Tongue (tissue), 2 donors: Measurements from ENCODE around the gene ZNF256. TPM values are rescaled to one million over a fixed set of nuclear protein-coding genes. Genes with fewer than 3 reads are reported as not detected.

Experiments used
- DNase-seq: peaks from one replicate; pipeline ENCODE4 v3.0.0-alpha.2; 2015
- total RNA-seq: library from RNA; depleted of rRNA; stranded (reverse); fragments of >200 nt; gene quantifications from one replicate; pipeline ENCODE4 v1.2.3, GENCODE V29; 2014

The ZNF256 gene
- 12.1 TPM for total RNA-seq

DNA sequence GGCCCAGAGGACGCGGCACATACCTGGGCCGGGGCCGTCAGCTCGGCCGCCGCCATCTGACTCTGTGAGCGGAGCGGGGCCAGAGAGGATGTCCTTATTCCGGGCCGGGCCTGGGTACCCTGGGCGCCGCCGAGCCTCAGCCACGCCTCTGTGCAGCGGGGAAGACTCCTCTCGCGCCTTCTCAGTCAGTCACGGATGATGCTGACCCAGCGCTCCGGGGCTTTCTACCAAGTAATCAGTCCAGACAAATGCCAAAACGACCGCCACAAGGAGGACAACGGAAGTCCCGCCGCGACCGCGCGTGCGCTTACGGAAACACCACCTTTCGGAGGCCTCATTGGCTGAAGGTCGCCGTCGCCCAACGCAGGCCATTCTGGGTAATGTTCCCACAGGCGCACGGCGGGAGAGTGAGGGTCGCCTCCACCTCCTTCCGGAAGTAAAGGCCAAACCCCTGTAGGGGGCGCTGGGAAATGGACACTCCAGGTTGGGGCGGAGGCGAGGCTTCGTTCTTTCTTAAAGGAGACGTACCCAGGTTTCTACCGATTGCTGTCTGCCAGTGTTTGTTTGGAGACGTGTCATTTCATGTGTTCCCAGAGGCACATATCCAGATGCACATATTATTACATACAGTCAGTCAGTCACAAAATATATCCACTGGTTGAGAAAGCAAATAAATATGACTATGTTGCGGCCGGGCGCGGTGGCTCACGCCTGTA is at the start of gene ZNF256:
Gene ZNF256, minus strand, starts transcription at position 288 of the 716 bp plus-strand sequence. Its CDS starts 232 bp downstream, at position 56.
- DNase-seq = peak; percentile 99

DNA sequence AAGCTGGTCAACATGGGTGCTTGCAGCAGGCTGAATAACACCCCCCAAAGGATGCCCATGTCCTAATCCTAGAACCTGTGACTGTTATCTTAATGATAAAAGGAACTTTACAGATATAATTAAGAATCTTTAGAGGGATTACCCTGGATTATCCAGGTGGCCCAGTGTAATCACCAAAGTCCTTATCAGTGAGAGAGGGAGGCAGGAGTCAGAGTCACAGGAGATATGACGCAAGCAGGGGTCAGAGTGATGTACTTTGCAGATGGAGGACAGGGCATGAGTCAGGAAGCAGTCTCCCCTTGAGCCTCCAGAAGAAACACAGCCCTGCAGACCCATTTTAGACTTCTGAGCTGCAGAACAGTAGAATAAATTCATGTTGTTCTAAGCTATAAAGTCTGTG is 45.3 kb upstream of the ZNF256 start:
- DNase-seq = no peak

DNA sequence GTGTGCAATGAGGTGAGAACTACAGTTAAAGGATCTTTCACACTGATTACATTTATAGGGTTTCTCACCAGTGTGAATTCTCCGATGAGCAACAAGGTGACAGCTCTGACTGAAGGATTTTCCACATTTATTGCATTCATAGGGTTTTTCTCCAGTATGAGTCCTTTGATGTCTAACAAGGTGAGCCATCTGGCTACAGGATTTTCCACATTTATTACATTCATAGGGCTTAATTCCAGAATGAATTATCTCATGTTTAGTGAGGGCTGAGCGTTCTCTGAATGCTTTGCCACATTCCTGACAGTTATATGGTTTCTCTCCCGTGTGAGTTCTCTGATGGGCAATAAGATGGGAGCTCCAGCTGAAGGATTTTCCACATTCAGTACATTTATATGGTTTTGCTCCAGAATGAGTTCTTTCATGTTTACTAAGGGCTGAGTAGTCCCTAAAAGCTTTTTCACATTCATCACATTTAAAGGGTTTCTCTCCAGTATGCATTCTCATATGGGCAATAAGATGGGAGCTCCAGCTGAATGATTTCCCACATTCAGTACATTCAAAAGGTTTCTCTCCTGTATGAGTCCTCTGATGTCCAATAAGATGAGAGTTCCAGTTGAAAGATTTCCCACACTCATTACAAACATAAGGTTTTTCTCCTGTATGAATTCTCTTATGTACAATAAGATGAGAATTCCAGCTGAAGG is 31.2 kb upstream of the ZNF256 start:
- DNase-seq = no peak

DNA sequence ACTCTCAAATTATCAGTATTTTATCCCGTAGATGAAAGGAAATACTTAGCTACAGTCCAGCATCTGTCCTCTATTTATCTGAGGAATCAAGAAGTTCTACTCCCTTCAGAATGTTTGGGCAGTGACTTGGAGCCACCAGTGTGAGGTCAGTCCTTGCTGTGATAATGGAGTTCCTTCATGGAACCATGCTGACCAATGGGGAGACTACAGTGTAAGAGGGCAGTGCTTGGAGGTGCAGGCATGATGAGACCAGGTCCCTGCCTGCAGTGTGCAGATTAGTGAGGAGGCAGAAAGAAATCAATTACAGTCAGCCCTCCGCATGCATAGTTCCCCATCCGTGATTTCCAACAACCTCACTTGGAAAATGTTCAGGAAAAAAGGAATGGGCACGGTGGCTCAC is 26.9 kb upstream of the ZNF256 start, which contains the start of gene C19orf18:
Gene C19orf18, minus strand, starts transcription at position 101 of the 400 bp plus-strand sequence. CDS start 102 bp downstream, outside the sequence.
- no peak for DNase-seq

DNA sequence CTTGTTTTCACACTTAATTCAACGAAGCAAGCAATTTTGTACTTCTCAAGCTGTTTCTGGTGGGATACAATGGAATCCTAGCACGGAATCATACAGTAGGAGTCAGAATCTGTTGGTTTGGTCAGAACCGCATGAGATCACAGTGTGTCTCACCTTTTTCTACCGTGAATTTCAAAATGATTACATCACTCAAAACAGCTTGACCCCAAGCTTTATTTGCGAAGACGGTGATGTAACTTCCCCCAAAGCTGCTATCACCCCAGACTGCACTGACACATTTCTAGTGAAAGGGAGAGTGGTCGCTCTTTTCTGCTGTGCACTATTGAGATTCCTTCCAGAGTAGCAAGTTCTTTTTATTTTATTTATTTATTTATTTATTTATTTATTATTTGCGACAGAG is 17.3 kb upstream of the ZNF256 start:
- DNase-seq = no peak

DNA sequence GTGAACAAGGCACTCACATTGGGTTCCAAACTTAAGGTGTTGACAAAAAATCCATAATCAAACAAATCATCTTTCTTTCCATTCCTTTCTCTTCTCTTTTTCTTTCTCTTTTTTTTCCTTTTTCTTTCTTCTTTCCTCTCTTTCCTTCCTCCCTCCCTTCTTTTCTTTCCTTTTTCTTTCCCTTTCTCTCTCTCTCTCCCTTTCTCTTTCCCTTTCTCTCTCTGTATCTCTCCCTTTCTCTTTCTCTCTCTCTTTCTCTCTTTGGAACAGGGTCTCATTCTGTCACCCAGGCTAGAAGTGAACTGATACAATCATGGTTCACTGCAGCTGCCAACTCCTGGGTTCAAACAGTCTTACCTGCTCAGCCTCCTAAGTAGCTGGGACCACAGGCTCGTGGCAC is 14.3 kb upstream of the ZNF256 start:
- DNase-seq = no peak

DNA sequence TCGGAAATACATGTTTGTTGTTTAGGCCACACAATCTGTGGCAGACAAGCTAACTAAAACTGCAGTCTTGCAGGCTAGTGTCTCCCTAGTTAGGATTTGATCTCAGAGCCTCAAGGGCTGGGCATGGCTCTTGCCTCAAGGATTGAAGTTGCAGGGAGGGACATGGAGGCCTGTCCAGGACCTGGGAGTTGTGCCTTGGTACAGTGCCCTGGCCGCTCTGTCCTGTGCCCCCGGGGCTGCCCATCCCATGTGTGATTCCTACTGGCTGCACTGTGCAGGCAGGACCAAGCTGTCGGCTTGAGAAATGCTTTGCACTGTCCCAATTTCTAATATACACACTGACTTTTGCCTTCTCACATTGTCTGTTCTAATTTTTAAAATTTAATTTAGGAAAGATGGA is 7.5 kb upstream of the ZNF256 start:
- no peak for DNase-seq

DNA sequence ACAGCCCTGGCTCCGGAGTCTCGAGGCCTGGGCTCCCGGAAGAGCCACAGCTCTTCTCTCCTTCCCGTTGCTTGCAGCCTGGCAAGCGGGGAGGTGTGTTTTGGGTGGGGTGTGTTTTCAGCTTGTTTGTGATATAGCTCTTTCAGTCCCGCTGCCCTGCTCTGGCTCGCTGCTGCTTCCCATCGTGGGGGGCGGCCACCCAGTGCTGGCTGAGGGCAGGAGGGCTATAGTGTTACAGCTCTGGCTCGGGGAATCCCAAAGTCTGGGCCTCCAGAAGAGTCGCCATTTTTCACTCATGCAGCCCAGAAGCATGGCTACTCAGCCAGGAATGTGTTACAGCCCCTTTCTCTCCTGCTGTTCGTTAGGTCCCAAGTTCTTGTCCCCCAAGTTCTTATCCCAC is 2.2 kb upstream of the ZNF256 start:
- no peak for DNase-seq

DNA sequence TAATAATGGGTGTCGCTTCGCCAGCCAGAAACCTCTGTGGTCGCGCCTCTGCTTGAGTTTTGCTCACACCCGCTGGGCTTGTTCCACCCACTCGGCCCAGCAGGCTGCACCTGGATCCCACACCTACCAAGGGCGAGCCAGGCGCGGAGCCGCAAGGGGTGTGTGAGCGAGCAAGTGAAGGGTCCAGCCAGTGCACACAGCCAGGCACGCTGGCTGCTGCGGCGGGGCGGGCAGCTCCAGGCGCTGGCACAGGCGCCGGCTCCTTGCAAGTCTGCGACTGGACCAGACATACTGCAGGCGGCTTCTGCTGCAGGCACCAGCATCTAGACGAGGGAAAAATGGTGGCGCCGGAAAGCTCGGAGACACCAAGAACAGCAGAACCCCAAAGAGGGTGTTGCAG is 1.8 kb upstream of the ZNF256 start:
- no peak for DNase-seq

DNA sequence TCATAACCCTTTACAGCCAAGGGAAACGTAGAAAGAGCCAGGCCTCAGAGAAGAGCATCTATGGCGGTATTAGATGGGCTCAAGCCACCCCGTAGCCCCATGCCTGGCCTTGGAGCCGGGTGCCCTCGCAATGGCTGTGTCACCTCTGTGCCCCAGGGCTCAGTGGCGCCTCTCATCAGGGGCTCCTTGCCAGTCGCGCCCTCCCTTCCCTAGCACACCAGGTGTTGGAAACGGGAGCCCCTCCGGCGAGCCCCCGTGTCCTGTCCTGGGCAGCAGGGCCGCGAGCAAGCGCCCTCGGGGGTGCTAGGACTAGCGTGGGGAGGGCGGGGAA is 453 bp downstream of the ZNF256 start:
- no peak for DNase-seq

DNA sequence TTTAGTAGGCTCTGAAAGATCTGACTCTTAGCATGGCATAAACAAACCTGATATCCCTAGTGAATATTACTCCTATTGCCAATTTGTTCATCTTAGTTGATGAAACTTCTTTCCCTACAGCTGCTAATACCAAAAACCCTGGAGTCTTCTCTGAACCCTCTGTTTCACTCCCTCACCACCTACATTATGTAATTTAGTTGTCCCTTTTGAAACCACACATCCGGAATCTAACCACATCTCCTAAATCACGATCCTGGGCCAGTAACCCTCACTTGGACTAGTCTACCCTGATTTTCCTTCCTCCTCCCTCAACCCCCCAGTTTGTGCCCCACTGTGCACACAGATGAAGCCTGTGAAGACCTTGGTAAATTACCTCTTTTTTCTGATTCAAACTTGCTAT is 1.2 kb downstream of the ZNF256 start:
- DNase-seq = no peak

DNA sequence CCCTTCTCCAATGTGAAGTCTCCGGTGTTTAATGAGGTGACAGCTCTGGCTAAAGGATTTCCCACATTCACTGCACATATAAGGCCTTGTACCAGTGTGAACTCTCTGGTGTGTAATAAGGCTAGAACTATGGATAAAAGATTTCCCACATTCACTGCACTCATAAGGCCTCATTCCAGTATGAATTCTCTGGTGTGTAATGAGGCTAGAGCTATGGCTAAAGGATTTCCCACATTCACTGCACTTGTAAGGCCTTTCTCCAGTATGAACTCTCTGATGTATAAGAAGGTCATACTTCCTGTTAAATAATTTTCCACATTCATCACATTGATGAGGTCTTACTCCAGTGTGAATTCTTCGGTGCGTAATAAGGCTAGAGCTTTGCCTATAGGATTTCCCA is 5.9 kb downstream of the ZNF256 start:
- no peak for DNase-seq

DNA sequence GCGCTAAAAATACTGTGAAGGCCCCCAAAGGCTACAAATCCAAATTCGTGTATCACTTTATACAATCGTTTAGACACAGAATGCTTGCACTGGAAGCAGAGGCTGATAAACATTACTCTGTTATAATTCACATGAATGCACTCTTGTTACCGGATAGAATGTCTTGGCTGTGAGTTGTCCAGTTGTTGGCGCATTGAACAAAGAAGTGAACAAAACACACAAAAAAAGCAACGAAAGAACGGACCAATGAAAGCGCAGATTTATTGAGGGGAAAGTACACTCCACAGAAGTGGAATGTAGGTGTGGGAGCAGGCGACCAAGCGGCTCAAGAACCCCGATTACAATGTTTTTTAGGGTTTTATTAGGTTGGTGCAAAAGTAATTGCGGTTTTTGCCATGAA is 11.8 kb downstream of the ZNF256 start:
- no peak for DNase-seq

DNA sequence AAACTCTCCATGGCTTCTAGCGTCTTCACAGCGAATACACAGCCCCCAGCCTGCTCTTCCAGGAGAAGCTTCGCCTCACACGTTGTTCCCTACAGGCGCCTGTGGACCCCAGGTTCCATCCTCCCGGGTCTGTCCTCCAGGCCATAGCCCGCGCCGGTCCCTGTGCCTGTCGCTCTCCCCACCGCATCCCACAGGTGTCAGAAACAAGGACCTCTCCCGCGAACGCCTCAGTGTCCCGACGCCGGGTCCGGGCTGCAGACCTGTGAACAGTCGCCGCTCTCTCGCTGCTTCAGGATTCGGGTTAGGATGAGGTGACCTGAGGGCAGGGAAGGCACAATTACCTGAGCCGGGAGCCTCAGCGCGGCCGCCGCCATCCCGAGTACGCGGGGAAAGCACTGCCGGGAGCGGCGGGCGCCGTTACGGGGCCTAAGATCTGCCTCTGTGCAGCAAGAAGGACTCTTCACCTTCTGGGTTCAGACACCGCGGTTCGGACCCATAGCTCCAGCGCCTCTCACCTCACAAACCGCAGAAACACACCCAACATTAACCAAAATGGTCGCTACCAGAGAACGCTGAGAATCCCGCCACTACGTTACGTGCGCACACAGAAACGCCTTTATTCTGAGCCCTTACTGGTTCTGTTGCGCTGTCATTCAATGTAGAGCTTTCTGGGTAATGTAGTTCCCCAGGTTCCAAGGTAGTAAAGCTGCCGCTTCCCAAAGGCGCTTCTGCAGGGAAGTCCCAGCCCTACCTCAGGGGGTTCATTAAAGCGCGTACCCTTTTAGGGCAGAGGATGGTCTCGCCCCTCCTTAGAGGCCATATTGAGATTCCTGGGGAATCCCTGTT is 12.5 kb downstream of the ZNF256 start, which contains the start of gene ZNF418:
Gene ZNF418, minus strand, starts transcription at position 583 of the 846 bp plus-strand sequence. CDS start 1,580 bp downstream, outside the sequence.
- peak; percentile 93 for DNase-seq

DNA sequence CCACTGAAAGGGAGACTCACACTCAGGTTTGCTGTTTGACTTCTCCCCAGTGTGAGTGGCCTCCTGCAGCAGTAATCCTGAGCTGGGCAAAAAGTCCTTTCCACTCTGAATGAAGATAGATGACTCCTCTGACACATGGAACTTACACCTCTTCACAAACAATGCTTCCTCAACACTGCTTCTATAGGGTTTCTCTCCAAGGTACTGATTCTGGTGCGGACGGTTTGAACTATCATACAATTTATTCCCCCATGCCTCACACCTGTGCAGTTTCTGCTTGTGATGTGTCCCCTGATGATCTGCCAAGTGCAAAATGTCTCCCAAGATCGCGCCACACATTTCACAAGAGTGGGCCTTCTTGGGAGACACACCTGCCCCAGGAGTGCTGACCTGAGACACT is 19.9 kb downstream of the ZNF256 start:
- no peak for DNase-seq

DNA sequence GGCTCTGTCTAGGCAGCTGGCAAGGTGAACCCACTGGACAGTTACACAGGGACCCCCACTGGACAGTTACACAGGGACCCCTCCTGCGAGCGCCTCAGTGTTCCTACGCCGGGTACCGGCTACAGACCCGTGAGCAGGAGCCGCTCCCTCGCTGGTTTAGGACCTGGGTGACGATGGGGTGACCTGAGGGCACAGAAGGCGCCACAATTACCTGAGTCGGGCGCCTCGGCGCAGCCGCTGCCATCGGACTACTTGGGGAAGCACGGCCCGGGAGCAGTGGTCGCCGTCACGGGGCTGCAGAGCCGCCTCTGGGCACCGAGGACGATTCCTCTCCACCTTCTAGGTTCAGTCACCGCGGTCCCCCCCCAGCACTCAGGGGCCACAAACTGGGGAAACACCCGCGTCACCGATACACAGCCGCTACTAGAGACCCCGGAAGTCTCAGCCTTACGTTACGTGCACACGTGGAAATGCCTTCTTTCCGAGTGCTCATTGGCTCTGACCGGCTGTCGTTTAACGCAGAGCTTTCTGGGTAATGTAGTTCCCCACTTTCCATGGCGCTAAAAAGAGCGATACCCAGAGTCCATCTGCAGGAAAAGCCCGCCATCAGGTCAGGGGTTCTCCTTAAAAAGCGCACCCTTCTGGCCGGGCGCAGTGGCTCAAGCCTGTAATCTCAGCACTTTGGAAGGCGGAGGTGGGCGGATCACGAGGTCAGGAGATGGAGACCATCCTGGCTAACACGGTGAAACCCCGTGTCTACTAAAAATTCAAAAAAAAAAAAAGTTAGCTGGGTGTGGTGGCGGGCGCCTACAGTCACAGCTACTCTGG is 31.1 kb downstream of the ZNF256 start, which contains the start of gene ZNF417:
Gene ZNF417, minus strand, starts transcription at position 425 of the 828 bp plus-strand sequence. Its CDS starts 181 bp downstream, at position 244.
- DNase-seq = peak; percentile 98

DNA sequence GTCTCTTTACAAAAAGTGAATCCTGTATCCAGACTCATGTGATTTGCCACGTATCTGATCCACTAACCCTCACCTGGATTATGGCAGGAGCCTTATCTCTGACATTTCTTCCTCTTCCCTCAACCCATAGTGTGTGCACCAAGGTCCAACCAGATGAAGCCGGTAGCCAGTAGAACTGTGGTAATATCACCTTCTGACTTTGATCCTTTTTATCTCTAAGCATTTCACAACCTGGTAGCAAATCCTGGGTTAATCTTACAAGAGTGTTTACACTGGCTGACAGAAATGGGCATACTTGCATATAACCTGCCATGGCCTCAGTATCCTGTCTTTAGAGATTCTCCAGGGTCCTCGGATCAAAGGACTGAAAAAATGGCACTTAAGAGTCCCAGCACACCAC is 33.0 kb downstream of the ZNF256 start:
- no peak for DNase-seq

DNA sequence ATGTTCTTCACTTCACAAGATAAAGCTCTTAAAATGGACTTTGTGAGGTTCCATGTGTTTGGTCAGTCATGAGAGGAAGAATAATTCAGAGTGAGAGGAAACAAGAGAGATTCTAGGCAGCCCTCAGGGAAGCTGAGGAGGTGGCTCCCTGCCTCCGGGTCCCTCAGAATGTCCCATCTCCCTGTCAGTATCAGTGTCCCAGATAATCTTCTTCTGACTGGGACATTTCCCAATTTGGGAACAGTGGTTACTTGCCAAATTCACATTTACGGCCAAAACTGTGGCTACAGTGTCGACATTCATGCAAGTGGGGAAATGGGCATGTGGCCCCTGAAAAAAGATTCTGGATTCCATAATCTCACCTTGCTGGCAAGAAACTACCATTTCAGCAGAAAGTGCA is 40.1 kb downstream of the ZNF256 start:
- DNase-seq = no peak

DNA sequence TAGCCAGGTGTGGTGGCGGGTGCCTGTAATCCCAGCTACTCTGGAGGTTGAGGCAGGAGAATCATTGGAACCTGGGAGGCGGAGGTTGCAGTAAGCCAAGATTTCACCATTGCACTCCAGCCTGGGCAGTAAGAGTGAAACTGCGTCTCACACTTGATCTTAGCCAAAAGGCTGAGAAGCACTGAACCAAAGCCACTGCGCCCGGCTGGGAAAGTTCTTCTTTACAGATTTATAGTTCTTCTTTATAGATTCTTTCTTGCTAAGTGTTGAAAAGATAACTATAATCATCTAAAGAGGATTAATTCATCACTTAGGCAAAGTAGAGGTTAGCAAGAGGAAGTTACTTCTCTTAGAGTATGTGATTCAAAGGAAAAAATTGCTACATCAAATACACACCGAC is 42.2 kb downstream of the ZNF256 start:
- DNase-seq = no peak

DNA sequence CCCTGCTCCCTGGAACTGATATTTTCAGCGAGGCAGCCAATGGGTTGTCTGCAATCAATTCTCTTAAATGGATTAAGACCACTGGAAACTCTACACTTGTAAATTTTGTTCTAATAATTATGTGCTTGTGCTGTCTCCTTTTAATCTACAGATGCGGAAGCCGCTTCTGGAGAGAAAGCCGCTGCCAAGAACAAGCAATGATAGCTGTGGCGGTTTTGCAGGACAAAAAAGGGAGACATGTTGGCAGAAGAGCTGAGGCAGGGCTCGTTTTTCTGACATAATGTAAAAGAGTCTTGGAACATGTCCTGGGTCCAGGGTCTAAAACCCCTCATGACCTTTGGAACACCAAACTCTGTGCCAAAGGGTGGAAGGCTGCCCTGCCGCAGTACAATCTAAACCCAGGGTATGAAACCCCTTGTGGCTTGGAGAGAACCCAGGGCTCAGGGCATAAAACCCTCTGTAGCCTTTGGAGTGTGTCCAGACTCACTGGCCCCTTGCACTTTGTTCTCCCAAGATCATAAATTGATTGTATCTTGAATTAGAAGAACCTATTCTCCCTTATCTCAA is 43.8 kb downstream of the ZNF256 start:
- DNase-seq = no peak

DNA sequence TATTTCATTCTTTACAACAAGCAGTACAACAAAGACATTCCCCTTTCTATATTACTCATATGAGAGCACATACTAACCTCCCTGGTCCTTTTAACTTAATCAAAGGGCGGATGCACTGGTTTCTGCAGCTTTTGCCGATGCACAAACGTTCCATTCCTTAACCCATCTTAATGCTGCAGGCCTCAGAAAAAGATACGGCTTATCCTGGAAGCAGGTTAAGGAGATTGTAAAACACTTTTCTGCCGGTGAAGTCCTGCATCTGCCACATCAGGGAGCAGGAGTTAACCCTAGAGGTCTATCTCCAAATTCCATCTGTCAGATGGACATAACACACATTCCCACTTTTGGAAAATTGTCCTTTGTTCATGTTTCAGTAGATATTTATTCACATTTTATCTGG is 47.2 kb downstream of the ZNF256 start:
- DNase-seq = no peak
